NOMO-1 (cell line): Measurements from ENCODE around the gene MLH3.

Source experiments
- DNase-seq, 2 experiments: peaks; one replicate each; lab custom pipeline; 2025; ENCODE audit not compliant: unreplicated experiment in 2 of 2; lab: John Stamatoyannopoulos, UW

Gene MLH3

DNA sequence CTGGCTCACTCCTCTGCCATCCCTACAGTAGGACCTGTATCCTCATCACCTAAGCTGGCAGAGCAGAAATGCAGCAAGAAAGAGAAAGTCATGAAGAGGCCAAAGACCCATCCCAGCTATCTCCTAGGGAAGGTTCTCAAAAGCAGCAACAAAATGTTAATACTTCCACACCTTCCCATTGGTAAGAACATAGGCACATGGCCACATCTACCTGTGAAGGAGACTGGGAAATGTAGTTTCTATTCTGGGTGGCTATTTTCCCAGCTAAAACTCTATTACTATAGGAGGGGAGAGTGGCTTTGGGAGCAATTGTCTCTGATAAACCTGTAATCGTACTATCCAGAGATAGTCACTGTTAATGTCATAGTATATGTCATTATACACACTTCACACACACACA, 62.3 kb downstream of the MLH3 start:
- no peak for DNase-seq

- DNase-seq: no peak
Observed at GRCh38 chr14:74988131-74988530, 63.1 kb downstream of the MLH3 start.

DNA sequence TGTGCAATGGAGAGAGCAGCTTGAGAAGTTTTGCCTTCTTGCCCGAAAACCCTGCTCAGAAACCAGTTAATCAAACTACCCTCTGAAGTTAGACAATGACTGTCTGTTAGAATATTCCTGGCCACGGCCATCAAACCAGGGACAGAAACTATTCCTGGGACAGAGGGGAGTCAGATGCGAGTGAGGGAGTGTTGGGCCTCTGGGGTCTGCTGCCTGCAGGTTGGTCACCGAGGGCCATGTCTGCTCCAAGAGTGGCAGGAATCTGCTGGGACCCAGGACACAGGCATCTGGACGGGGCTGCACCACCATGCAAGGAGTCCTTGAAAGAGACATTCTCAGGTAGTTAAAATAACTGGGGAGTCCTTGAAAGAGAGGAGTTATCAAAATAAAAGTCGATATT, 65.5 kb downstream of the MLH3 start:
- no peak for DNase-seq

DNA sequence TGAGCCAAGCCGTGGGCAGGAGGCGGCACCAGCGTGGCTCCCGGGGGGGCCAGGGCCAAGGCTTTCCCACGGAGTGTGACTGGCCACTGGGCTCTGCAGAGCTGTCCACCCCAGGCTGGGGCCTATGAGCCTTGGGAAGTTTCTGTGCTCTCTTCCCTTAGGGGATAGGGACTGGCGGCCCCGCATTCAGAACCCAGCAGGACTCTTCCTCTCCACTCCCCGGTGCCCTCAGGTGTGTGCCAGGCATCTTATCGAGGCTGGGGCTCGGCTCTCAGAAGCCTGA, 66.3 kb downstream of the MLH3 start:
- DNase-seq: no peak

DNA sequence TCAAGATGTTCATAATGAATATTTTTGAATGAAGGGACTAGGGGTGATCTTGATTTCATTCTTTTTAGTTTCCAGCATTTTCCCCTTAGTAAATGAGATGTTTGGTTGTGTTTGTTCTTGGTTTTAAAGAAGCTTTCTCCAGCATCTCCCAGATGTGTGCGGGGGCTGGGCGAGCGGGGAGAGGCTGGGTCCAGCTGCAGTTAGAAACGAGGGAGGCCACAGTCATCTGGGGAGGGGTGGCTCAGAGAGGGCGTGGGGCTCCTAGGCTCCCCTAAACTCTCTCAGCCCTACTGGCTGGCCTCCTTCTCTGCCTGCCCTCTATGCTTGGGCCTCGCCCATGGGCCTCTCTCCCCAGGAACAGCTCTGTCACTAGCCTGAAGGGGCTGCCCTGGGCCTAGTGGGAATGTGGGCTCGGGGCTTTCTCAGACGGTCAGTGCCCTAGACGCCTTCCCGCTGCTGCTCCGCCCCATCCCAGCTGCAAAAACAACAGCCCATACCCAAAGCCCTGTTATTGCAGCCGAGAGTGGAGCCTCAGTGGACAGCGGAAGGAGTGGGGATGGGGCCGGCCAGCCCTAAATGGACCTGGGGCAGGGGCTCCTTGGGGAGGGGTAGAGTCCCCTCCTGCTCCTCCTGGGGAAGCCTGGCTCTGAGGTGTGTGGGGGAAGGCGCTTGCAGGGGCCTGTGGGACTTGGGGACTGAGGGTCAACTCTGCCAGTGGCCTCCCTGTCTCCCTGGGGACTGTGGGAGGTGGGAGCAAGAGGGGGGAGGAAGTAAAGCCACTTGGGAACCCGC, 66.8 kb downstream of the MLH3 start:
- DNase-seq: no peak

GRCh38 chr14:74983343-74983742, 67.9 kb downstream of the MLH3 start:
- no peak for DNase-seq

DNA sequence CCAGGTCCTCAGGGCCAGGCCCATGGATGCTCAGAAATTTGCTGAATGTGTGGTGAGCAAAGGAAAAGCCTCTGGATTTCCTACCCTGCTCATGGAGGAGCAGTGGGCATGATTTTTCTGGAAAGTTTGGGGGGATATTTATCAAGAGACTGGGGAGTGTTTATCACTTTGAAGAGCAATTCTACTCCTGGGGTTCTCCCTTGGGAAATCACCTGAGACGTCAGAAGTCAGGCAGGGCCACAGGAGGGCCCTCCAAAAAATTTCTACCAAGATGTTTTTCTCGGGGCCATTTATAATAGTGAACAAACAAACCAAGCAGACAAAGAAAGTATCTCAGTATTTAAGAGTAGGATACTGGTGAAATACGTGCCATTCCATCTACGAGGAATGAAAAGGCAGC, 68.6 kb downstream of the MLH3 start:
- DNase-seq: no peak

DNA sequence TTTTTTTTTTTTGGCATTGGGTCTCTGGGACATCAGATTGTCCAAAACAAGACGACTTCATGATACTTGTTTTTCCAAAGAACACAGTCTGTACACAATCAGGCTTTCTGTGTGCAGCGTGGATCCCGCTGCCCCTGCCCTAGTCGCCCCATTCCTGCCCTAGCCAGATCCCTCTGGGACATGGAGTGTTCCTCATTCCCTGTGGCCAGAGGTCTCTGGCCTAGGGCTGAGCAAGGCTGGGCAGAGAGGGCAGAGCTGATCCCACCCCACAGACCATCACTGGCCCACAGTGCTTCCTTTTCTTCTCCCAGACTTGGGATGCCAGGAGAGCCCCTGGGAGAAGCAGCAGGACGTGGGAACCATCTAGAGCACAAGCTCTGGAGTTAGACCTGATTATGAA, 69.4 kb downstream of the MLH3 start:
- DNase-seq: no peak

DNA sequence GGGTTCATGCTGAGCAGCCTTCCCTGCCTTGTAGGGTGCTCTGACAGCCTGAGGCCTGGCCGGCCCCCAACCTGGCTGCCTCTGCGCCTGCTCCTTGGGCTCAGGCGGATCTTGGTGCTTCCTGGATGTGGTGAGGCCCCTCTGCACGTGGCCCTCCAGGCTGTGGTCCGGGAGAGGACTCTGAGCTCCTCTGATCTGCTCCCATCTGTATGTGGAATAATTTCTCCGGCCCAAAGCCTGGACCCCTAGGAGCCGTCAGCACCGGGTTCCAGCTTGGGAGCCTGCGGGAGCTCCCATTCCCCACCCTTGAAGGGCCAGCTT, 69.8 kb downstream of the MLH3 start:
- no peak for DNase-seq

DNA sequence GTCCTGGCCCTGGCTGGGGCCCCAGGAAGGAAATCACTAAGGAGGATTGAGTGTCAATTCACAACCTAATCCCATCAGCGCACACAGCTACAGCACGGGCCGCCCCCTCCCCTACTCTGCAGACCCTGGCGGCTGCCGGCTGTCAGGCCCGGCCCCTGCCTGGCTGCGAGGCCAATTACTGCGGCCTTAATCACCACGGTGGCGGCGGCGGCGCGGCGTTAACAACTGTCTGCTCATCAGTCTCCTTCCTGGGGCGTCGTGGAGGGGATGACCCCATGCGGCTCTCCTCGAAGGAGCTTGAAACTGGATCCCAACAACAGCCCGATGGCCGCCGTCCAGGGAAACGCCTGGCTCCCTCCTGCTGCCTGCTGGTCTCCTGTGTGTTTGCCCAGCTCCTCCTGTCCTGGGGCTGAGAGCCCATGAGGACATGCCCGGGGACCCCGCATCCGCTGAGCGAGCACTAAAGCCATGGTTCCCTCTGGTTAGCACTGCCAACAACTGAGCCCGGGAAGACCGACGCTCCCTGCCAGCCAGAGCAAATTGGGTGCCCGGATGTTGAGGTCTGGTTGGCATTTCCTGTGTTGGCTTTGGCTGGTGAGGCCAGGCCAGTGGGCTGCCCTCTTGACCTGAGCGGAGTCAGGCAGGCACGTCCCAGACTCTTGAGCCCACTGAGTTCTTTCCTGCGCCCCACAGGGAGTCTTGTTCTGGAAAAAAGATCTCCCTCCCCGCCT, 70.4 kb downstream of the MLH3 start:
- DNase-seq: no peak

DNA sequence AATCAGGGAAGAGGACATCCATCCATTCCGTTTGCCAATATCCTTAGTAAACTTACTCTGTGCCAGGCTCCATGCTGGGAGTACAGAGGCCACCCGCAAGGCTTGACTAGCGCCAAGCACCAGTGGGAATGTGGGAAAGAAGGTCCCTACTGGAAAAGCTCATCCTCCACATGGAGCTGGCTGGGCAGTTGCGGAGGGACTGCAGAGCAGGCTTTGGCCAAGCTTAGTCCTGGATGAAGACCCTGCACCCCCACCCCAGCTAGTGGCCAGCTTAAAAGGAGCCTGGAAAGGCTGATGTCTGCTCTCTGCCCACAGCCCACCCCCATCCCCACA, 70.9 kb downstream of the MLH3 start:
- DNase-seq: no peak

DNA sequence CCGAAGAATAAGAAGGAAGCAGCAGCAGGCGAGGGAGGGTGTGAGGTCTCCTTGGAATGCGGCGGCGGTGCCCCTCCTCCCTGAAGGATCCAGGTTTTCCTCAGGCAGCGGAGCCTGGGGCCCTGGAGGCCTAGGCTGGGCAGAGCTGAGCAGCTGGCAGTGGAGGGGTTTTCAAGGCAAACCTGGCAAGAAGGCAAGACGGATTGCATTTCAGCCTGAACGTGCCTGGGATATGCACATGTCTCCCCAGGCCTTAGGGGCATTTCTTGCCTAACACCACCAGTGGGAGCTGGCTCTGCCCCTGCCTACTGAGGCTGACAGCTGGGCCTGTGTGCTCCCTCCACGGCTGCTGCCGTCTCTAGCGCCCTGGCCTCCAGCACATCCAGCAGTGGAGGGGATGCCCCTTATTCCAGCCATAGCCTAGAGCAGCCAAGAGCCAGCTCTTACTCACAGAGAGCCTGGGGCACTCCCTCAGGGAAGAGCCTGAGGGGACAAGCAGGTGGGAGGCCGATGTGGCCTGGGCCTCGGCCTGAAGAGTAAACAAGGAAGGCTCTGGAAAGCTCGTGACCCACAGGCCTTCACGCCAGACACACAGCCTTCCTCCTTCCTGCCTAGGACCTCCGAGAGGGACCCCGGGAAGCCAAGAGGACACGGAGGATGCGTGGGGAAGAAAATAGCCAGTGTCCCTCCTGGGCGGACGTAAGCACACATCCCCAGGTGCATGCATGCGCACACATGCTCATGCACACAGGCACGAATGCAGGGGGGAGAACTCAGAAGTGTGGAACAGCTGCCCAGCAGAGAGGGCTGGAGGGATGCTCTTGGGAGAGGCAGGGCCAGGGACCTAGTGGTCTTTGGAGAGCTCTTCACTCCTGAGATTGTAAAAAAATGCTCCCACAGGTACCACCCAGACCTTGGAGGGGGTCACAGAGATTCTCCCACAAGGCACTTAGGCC, 71.5 kb downstream of the MLH3 start:
- DNase-seq: no peak

GRCh38 chr14:74979029-74979428, 72.2 kb downstream of the MLH3 start:
- no peak for DNase-seq

GRCh38 chr14:74978416-74978947, 72.8 kb downstream of the MLH3 start:
- DNase-seq: no peak

- DNase-seq: no peak
Observed at GRCh38 chr14:74977901-74978385, 73.3 kb downstream of the MLH3 start.

GRCh38 chr14:74977164-74977900, 73.9 kb downstream of the MLH3 start:
- DNase-seq: no peak

GRCh38 chr14:74976264-74977113, 74.8 kb downstream of the MLH3 start:
- no peak for DNase-seq

- no peak for DNase-seq
Observed at GRCh38 chr14:74975059-74975810, 76.0 kb downstream of the MLH3 start.
